ENCODE results near the gene SLC26A2.
"Not testable (repeated sequence)": the region's sequence is repeated elsewhere in the genome, so short reads cannot be mapped to it uniquely, and the experiment has no call there.

The SLC26A2 gene

GRCh38 chr5:149936700-149937091, 23.9 kb upstream of the SLC26A2 start:
- in situ Hi-C loops (cut with MboI; ENCODE audit: low sequenced_read_pairs): no loop called here

DNA sequence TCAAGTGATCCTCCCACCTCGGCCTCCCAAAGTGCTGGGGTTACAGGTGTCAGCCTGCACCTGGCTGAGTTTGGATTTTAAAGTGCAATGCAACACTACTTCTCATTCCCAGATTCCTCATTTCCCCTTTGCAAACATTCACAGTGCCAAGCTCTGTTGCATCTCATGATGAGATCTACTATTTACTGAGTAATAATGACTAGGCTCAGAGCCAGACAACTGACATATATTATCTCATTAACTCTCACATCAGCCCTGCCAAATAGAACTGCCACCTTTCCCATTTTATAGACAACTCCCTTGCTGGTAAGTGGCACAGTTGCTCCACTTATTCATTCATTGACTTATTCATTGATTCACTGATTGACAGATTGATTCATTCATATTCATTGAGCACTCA, 22.9 kb upstream of the SLC26A2 start:
- in situ Hi-C loops (cut with MboI; ENCODE audit: low sequenced_read_pairs): no loop called here

DNA sequence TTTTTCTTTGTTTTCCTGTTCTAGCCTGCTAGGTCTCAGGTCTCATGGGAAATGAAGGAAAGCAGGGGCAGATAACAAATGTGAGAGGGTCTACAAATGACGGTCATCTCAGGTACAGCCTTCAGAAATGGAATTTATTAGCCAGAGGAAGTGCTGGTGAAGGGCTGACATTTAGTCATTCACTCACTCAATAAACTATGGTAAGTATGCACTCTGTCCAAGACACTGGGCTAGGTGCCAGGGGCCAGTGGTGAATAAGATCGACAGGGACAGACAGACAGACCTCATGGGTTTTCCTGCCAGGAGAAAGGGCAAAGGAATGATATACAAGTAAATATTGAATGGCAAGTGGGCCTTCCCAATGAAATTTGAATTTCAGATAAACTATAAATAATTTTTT, 22.3 kb upstream of the SLC26A2 start:
- in situ Hi-C loops (cut with MboI; ENCODE audit: low sequenced_read_pairs): no loop called here

- in situ Hi-C loops (cut with MboI; ENCODE audit: low sequenced_read_pairs): no loop called here
Measured at GRCh38 chr5:149938791-149939358, 21.7 kb upstream of the SLC26A2 start.

DNA sequence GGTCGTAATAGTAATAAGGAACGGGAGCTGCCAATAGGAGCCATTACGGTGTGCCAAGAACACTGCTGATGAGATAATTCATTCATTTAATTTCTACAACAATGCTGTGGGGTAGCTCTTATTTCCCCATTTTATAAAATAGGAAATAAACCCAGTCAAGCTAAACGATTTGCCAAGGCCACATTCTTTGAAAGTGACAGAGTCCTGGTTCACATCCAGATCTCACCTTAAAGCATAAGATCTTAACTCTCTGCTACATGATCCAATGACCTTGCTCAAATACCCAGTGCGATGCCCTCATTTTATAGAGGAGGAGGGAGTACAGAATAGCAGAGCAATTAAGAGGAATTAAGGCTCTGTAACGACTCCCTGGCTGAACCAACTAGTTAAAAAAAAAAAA, 21.0 kb upstream of the SLC26A2 start:
- in situ Hi-C loops (cut with MboI; ENCODE audit: low sequenced_read_pairs): no loop called here

- in situ Hi-C loops (cut with MboI; ENCODE audit: low sequenced_read_pairs): no loop called here
Measured at GRCh38 chr5:149940077-149940574, 20.4 kb upstream of the SLC26A2 start.

- in situ Hi-C loops (cut with MboI; ENCODE audit: low sequenced_read_pairs): no loop called here
Measured at GRCh38 chr5:149940941-149941644, 19.5 kb upstream of the SLC26A2 start.

DNA sequence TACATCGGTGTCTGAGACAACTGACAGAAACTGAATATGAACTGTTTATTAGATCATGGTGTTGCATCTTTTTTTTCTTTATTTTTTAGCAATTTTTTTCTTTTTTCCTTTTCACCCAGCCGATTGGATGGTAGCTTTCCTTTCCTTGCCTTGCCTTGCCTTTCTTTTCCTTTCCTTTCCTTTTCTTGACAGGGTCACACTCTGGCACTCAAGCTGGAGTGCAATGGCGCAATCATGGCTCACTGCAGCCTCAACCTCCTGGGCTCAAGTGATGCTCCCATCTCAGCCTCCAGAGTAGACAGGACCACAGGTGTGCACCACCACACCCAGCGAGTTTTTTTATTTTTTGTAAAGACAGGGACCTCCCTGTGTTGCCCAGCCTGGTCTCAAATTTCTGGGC, 18.8 kb upstream of the SLC26A2 start:
- in situ Hi-C loops (cut with MboI; ENCODE audit: low sequenced_read_pairs): no loop called here

DNA sequence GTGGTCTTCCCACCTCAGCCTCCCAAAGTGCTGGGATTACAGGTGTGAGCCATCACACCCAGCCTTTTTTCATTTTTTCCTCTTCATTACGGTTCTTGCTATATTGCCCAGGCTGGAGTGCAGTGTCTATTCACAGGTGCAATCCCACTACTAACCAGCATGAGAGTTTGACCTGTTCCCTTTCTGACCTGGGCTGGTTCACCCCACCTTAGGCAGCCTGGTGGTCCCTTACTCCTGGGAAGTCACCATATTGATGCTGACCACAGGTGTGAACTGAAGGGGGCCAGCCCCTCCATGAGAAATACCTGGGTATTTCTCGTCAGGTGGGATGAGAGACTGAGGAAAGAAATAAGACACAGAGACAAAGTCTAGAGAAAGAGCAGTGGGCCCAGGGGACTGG, 18.4 kb upstream of the SLC26A2 start:
- in situ Hi-C loops (cut with MboI; ENCODE audit: low sequenced_read_pairs): no loop called here

DNA sequence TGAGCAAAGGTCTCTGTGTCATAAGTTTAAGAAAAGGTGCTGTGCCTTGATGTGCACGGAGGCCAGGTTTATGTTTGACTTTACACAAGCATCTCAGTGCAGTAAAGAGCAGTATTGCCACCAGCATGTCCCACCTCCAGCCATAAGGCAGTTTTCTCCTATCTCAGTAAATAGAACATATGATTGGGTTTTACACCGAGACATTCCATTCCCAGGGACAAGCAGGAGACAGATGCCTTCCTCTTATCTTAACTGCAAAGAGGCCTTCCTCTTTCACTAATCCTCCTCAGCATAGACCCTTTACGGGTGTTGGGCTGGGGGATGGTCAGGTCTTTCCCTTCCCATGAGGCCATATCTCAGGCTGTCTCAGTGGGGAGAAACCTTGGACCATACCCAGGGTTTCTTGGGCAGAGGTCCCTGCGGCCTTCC, 17.8 kb upstream of the SLC26A2 start:
- in situ Hi-C loops (cut with MboI; ENCODE audit: low sequenced_read_pairs): not testable (repeated sequence)

- in situ Hi-C loops (cut with MboI; ENCODE audit: low sequenced_read_pairs): not testable (repeated sequence)
Measured at GRCh38 chr5:149943177-149943949, 17.2 kb upstream of the SLC26A2 start.

GRCh38 chr5:149944666-149945065, 15.9 kb upstream of the SLC26A2 start, which contains the start of gene PDE6A:
TSS of gene PDE6A (minus strand) at chr5:149944793. CDS start at chr5:149944673, 120 bp downstream.
- in situ Hi-C loops (cut with MboI; ENCODE audit: low sequenced_read_pairs): no loop called here

DNA sequence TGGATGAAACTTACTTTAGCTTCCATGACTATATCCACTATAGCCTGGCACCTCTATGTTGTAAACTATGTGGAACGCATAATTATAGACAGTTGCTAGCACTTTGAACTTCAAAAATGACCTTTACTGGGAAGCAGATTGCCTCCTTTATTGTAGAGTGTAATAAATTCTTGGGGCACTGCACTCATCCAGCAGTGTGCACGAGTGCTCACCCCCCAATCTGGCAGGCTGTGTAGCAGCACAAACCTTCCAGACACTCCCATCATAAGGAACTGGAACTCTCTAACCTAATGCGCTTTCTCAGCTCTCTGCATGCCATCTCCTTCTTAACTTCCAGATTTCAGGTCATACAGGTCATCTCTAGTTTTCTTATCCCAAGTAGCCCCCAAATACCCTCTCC, 14.4 kb upstream of the SLC26A2 start:
- in situ Hi-C loops (cut with MboI; ENCODE audit: low sequenced_read_pairs): no loop called here

- in situ Hi-C loops (cut with MboI; ENCODE audit: low sequenced_read_pairs): no loop called here
Measured at GRCh38 chr5:149948993-149949392, 11.6 kb upstream of the SLC26A2 start.

DNA sequence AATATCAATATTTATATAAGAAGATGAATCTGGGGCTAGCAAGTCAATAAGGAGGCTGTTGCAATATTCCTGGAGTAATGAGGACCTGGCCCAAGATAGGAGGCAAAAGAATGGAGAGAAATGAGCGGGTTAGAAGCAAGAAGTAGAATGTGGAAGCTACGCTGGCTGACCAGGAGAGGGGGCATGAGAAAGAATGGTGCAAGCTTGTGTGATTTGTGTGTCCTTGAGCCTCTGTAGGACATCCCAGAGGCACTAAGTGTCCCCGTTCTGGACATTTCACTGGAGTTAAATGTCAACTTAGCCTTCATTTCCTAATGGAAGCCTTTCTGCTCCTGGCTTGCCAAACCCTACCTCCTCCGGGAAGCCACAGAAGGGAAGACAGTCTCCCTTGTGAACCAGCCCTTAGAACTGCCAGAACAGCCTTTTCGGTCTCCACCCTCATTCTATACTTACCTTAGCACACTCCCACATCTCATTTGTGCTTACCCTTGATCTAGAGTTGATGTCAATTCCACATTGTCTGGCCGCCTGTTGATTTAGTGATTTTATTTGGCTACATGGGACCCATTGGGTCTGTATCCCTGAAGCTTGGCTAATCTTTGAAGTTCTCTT, 9.3 kb upstream of the SLC26A2 start:
- in situ Hi-C loops (cut with MboI; ENCODE audit: low sequenced_read_pairs): no loop called here

DNA sequence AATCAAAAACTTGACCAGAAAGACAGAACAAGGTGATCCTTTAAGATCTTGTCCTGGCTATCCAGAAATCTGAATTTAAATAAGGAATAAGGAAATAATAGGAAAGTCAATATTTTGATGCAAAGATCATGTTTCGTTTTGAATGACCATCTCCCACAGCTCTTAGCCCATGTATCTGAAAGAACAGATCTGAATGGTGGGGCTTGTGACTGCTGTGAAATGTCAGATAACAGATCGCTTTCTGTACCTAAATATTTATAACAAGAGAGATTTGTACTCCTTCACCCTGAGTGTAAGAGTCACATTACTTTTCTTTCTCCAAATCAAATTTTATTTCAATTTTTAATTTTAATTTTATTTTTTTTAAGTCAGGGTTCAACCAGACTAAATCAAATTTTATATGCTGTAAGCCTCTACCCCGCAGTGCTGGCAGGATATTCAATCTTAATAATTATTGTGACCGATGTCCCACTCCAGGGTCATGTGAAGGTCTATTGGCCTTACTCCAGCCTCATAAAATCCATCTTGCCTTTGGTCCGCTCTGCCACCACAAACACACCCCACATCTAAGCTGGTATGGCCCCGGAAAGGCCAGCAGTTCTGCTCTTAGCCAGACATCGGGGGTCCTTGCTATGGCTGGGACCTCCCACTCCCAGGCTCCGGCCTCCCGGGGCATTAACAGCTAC, 7.0 kb upstream of the SLC26A2 start:
- in situ Hi-C loops (cut with MboI; ENCODE audit: low sequenced_read_pairs): no loop called here

DNA sequence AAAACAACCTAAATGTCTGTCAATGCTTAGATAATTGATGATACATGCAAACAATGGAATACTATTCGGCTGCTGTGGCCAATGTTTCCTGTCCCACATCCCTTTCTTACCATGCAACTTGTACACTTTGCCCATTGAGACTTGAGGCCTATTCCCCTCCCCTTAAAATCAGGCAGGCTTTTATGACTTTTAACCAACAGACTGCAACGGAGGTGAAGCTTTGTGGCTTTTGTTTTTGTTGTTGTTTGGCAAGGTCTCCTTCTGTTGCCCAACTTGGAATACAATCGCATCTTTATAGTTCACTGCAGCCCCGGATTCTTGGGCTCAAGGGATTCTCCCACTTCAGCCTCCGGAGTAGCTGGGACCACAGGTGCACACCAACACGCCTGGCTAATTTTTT, 5.8 kb upstream of the SLC26A2 start:
- in situ Hi-C loops (cut with MboI; ENCODE audit: low sequenced_read_pairs): no loop called here

GRCh38 chr5:149956685-149957084, 3.9 kb upstream of the SLC26A2 start:
- in situ Hi-C loops (cut with MboI; ENCODE audit: low sequenced_read_pairs): no loop called here

DNA sequence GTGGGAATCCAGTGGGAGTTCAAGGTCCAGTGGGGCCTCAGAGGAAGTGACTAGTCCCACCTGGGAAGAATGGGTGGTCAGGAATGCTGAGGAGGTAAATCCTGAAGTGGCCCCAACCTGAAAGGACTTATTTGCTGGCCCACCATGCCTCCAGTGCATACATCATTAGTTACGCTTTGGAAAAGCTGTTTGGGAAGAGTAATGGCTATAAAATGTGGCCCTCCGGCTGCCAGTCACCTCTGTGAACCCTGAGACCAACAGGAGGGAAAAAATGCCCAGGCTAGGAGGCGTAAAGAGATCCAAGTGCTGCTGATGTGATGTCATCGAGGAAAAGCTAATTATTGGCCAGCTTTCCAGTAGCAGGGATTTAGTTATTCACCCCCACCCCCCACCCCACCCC, 2.7 kb upstream of the SLC26A2 start:
- in situ Hi-C loops (cut with MboI; ENCODE audit: low sequenced_read_pairs): no loop called here

DNA sequence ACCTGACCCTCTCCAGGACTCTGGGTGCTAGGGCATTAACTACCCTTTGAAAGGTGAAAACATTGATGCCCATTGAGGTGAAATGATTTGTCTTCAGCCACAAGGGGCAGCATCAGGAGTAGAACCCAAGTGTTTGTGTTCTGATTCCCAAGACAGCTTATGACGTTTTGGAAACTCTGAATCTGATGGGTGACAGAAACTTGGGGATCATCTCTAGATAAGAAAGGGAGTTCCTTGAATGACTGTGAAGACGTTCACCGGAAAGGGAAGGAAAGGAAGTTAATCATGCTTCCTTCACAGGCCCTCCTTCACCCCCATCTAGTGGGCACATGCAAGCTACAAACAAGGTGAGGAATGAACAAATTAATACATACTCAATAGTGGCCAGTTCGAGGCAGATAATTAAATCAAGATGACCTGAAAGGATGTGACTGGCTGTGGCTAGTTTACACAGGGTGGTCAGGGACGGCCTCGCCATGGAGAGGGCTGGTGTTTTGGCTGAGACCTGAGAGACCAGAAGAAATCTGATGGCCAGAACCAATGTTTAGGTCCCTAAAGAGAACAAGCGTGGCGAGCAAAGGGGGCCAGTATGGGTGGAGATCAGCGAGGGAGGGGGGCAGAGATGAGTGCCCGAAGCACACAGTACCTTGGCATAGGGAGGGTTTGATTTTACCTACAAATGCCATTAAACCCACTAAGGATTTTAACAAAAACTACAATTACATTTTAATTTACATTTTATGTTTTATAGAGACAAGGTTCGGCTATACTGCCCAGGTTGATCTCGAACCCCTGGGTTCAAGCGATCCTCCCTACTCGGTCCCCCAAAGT, 937 bp upstream of the SLC26A2 start:
- in situ Hi-C loops (cut with MboI; ENCODE audit: low sequenced_read_pairs): no loop called here

Measured in HL-60/S4 treated with retinoic acid at 250 ng/mL for 4 days and 3 days (cell line).